ENCODE results near the gene CEP128.

Gene CEP128

DNA sequence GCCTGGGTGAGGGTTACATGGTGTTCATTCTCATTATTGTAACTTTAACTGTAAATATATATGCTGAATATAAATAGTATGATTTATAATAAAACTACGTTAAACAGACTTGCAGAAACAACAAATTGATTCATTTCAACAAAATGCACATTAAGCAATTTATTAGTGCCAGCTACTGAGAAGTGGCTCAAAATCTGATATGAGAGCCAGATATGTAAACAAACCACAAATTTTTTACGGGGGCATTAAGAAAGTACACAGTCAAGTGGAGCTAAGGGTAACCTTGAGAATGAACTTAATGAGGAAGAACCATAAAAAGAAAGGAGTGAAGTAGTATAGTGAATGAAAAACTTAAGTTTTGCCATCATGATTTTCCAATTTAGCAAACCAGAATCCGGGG, 40.3 kb downstream of the CEP128 start:
- no peak for DNase-seq (ENCODE audit: low read depth)

GRCh38 chr14:80872645-80873044, 68.9 kb downstream of the CEP128 start:
- DNase-seq (ENCODE audit: low read depth) = no peak

DNA sequence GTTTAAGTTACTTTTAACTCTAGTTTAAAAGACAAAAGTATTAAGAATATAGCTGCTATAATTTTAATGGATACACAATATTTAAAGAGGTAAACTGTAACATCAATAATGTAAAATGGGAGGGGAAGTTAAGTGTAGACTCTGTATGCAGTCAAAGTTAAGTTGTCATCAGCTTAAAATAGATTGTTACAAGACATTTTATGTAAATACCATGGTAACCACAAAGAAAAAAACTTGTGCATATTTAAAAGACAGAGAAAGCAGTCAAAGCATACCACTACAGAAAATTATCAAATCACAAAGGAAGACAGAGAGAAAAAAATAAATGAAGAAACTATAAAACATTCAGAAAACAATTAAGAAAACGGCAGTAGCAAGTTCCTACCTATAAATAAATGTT, 73.3 kb downstream of the CEP128 start:
- no peak for DNase-seq (ENCODE audit: low read depth)

- DNase-seq (ENCODE audit: low read depth) = no peak
These were observed 73.7 kb downstream of the CEP128 start for GRCh38 chr14:80867798-80868197.

DNA sequence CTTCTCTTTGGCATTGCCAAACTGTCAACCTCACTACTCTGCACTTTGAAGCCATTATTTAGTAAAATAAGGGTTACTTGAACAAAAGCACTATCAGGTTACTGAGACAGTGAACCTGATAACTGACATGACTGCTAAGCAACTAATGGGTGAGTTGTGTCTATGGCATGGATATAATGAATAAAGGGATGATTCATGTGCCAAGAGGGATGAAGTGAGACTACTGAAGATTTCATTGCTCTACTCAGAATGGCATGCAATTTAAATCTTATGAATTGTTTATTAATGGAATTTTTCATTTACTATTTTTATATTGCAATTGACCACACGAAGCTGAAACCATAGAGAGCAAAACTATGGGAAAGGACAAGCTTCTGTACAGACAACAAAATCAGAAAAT, 74.4 kb downstream of the CEP128 start:
- no peak for DNase-seq (ENCODE audit: low read depth)

- DNase-seq (ENCODE audit: low read depth) = no peak
These were observed 76.0 kb downstream of the CEP128 start for GRCh38 chr14:80865565-80865964.

GRCh38 chr14:80862983-80863382, 78.6 kb downstream of the CEP128 start:
- DNase-seq (ENCODE audit: low read depth) = no peak

- no peak for DNase-seq (ENCODE audit: low read depth)
These were observed 79.0 kb downstream of the CEP128 start for GRCh38 chr14:80862541-80862940.

DNA sequence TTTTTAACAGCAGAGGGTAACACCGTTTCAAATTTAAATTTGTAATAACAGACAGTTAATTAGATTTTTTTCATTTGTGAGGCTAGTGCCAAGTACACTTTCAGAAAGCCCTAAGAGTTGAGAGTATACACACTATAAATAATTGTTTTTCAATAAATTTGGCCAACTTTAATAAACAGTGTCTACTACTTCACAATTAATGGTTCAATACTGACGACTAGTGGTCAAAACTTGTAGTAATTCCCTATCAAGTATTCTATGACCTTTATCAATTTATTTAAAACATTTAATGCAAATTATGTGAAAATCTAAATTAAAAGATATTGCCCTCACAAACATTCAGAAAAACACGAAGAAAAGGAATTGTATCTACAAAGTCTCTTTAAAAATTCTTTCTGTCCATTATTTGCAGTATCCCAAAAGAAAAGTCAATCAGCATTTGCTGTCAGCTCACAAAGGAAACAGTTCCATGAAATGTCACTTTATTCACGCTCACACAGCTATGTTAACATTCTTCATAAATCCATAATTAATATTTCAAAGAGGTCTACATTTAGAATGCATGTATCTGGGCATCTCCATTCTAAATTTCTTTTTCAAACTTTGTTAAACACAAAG, 91.2 kb downstream of the CEP128 start:
- DNase-seq (ENCODE audit: low read depth) = no peak

GRCh38 chr14:80847070-80847469, 94.5 kb downstream of the CEP128 start:
- no peak for DNase-seq (ENCODE audit: low read depth)

- DNase-seq (ENCODE audit: low read depth) = no peak
These were observed 95.7 kb downstream of the CEP128 start for GRCh38 chr14:80845856-80846255.

- no peak for DNase-seq (ENCODE audit: low read depth)
These were observed 96.7 kb downstream of the CEP128 start for GRCh38 chr14:80844872-80845271.

DNA sequence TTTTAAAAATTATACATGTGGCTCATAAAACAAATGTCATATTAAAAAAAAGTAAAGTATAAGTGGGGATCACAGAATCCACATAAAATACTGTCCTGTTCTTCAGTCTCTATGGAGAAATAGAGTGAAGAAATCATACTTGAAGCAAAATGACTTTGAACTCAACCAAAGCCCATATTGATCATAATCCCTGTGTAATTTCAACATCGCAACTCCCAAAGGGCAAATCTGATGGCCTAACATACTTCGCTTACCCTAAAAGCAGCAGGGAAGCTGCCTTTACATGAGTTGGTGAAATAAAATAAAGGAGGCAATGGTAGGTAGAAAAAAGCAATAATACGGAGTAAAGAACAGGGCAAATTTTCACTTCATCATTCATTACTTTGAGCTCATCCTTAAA, 101.8 kb downstream of the CEP128 start:
- DNase-seq (ENCODE audit: low read depth) = no peak

DNA sequence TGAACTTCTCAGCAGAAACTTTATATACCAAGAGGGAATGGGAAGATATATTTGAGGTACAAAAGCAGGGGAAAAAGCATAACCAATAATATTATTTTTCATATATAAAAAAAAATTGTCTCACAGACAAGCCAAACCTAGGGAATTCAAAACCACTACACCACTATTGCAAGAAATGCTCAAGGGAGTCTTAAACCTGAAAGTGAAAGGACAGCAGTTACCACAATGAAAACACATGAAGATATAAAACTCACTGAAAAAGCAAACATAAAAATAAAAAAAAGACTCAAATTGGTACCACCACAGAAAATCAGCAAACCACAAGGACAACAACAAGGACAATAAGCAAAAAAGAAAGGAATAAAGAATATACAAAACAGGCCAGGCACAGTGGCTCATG, 131.9 kb downstream of the CEP128 start:
- no peak for DNase-seq (ENCODE audit: low read depth)

DNA sequence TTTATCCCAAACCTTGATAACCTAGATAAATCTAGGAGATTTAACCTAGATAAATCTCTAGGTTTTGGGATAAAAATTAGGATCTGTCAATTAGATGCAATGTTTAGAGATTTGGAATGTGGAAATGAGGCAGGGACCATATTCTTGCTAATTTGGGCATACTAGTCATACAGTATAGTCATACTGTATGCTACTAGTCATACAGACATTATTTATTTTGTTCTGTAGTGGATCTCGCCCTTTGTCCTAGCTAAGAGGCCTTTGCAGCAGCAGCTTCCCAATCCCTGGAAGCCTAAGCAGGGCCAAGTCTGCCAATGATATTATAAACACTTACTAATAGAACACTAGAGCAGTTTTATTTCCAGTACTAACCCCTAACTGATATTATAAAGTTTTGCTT, 136.4 kb downstream of the CEP128 start:
- DNase-seq (ENCODE audit: low read depth) = no peak

DNA sequence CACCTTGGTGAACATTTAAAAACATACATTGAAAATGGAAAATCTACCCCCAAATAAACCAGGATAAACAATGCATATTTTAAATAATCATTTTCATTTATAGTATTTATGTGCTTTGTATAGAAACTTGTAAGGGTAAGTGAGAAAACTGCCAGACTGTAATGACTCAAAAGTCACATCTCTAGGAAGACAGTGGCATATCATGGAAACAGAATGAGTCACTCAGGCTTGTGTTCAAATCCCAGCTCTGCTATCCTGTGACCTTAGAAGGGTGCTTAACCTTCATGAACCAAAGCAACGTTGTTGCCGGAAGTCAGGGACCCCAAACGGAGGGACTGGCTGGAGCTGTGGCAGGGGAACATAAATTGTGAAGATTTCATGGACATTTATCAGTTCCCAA, 142.7 kb downstream of the CEP128 start:
- no peak for DNase-seq (ENCODE audit: low read depth)

DNA sequence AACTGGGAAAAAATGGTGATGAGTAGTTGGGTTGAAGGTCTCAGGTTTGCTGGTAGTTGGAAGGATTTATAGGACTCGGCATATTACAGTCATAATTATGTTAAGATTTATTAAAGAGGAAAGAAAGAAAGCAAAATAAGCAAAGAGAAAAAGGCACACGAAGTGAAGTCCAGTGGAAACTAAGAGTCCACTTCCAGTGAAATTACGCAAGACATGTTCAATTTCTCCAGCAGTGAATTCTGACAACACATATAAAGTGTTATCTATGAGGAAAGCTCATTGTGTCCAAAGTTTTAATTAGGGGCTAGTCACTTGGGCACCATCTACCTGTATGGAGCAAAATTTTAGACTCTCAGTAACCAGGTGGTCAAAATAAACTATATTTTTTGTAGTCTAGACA, 143.3 kb downstream of the CEP128 start:
- no peak for DNase-seq (ENCODE audit: low read depth)

- DNase-seq (ENCODE audit: low read depth) = no peak
These were observed 148.8 kb downstream of the CEP128 start for GRCh38 chr14:80792771-80793170.

DNA sequence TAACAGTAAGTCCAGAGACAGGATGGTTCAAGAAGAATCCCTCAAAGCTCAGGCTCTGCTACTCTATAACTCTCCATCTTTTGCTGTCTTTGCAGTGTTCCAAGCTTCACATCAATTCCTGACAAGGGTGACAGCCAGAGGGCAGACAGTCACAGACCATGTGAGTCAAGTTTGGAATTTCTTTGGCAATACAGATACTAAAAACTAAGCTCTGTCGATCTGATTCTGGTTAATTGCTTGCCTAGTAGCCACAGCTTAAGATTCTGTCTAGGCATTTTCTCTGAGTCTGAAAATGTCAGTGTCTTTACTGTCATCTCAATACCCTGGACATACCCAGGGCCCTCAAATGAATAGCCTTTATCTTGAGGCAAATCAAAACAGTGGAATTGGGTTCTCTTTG, 153.7 kb downstream of the CEP128 start:
- DNase-seq (ENCODE audit: low read depth) = no peak

DNA sequence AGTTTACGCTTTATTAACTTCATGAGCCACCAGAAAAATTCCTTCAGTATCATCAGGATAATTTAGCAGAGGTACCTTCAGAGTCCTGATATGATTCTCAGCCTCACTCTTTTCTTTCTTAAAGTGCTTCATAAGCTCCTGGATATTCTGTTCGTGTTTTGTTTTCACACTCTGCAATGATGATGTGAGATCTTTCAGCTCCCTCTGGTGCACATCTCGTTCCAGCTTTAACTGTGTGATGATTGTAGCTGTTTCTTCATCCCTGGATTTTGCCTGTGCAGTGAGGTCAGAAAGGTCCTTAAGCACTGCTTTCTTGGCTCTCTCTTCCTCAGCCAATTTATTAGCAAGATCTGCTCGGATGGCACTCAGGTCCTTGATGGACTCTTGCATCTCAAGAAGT, 156.7 kb downstream of the CEP128 start:
- no peak for DNase-seq (ENCODE audit: low read depth)

- no peak for DNase-seq (ENCODE audit: low read depth)
These were observed 159.6 kb downstream of the CEP128 start for GRCh38 chr14:80781972-80782367.

DNA sequence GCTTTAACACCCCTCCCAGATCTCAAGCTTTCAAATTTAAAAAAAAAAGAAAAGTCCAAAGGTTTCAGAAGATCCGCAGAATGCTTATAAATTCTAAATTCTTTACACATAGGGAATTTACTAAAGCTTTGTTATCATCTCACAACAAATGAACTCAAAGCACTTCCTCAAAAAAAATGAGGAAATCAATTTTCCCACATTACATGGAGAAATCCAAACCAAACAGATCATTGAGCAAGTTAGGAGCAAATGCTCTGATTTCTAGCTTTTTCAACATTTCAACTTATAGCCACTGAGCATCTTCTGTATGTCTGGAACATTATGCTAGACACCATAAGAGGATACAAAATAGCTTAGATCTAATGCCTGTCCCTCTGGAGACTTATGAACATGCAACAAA, 161.0 kb downstream of the CEP128 start:
- DNase-seq (ENCODE audit: low read depth) = no peak

DNA sequence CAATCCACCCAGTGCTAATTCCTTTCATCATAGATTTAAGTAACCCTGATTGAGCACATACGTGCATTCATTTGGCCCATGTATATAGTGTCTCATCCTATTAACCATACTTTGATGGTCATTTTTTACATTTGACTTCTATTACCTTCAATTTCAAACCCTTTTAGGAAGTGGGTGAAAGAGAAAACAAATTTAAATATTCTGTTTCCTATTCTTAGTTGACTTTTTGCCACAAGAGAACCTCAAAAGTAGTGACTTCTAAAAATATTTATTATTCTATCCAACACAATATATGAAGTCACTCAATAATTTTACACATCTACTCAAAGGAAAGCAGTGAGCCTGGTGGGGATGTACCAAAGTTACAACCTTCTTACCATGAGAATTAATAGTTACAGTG, 164.9 kb downstream of the CEP128 start:
- DNase-seq (ENCODE audit: low read depth) = no peak

DNA sequence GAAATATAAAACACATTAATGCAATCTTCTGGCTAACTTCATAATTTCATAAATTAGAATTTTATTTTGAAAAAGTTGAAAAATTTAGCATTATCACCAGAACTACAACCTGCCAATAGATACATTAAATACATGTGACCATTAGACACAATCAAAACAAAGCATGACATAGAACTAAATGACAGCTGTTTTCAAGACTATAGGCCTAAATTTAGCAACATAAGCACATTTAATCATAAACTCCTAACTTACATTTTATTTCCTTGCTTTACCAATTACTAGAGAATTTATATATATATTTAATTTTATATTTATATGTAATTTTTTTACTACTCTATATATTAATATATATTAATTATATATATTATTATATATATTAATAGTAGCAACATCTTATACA, 165.4 kb downstream of the CEP128 start:
- no peak for DNase-seq (ENCODE audit: low read depth)

GRCh38 chr14:80772504-80772903, 169.0 kb downstream of the CEP128 start:
- DNase-seq (ENCODE audit: low read depth) = no peak

Data from CMK (cell line).